ENCODE data around the gene ENDOD1.

ENDOD1 gene

DNA sequence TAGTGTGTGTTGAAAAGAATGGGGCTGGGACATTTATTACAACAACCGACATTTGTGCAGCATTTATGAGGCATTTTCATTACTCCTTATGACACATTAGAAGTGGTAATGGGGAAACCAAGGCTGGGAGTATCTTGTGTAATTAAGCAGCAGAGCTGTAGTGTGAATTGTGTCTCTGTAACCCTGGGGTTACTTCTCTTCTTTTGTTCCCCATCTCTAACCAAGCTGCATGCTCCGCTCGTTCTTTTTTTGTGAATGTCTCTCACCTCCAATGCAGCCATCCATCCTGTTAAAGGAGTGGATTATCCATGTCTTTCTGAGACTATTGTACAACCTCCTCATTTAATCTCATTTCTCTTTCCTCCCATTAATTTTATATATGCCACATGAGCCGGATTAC is 65.7 kb downstream of the ENDOD1 start:
- TF ChIP-seq, protein P1, sequence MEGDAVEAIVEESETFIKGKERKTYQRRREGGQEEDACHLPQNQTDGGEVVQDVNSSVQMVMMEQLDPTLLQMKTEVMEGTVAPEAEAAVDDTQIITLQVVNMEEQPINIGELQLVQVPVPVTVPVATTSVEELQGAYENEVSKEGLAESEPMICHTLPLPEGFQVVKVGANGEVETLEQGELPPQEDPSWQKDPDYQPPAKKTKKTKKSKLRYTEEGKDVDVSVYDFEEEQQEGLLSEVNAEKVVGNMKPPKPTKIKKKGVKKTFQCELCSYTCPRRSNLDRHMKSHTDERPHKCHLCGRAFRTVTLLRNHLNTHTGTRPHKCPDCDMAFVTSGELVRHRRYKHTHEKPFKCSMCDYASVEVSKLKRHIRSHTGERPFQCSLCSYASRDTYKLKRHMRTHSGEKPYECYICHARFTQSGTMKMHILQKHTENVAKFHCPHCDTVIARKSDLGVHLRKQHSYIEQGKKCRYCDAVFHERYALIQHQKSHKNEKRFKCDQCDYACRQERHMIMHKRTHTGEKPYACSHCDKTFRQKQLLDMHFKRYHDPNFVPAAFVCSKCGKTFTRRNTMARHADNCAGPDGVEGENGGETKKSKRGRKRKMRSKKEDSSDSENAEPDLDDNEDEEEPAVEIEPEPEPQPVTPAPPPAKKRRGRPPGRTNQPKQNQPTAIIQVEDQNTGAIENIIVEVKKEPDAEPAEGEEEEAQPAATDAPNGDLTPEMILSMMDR (IDR thresholded peaks at IDR 0.05; ENCODE audit: low read depth, low read length, missing control alignments): no peak
- no peak overlapping the region for H3K4me3 ChIP-seq (ENCODE audit: low read depth, low read length)
- in situ Hi-C loops (cut with HindIII; ENCODE audit: low sequenced_read_pairs): no loop called here
- no peak for DNase-seq (ENCODE audit: low read depth)

DNA sequence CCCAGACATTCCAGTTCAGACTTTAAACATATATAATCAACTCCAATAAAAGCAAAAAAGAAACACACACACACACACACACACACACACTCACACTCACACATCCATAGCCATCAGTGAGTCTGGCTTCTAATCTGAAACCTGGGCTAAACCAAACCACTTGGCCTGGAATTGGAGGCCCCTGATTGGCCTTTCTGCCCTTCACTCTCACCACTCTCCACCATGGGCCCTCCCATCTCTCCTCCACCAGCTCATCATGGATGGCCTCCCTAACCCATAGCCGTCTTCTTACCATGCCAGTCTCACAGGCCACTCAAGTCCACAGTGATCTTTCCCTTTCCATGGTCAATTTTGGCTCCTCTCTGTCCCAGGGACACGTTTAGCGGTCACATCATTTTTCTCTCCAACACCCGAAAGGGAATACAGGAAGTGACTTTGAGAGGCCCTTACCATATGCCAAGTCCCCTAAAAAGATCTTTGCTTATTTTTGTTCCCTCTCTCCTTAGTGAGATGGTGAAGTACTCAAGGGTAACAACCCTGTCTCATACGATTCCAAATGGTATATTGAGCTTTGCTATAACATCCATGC is 66.6 kb downstream of the ENDOD1 start:
- in situ Hi-C loops (cut with HindIII; ENCODE audit: low sequenced_read_pairs): no loop called here

DNA sequence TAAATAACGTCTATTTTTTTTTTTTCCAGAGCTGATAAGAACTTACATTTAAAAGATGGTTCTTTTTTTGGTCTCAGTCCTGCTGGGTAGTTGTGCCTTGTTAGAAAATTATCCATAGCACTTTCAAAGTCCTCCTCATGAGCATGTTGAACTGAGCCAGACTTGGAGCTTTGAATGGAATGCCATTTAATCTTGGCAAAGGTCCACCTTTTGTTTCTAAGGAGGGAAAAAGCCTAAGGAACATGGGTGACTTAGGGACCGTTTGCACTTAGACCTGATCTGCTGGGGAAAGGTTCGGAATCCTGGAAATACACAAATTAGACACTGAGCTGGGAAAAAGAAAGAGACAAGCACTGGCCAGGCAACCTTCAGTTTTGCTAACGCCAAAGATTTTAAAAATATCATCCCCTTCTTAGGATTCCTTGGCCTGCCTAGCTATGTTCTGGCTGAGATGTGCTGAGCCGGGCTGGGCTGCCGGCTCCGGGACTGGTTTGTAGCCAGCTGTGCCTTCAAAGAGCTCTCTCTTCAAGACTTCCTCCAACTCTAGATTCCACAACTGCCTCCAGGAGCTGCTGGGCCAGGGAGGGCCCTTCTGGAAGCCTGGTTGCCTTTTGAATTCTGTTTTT is 67.4 kb downstream of the ENDOD1 start:
- in situ Hi-C loops (cut with HindIII; ENCODE audit: low sequenced_read_pairs): no loop called here
- no peak for DNase-seq (ENCODE audit: low read depth)
- H3K4me3 ChIP-seq (ENCODE audit: low read depth, low read length): no peak overlapping the region

More for the DNA sequence above, 66.6 kb downstream of the ENDOD1 start:
- TF ChIP-seq, protein P1 (IDR thresholded peaks at IDR 0.05; ENCODE audit: low read depth, low read length, missing control alignments): no peak
- no peak for DNase-seq (ENCODE audit: low read depth)
- no peak overlapping the region for H3K4me3 ChIP-seq (ENCODE audit: low read depth, low read length)

DNA sequence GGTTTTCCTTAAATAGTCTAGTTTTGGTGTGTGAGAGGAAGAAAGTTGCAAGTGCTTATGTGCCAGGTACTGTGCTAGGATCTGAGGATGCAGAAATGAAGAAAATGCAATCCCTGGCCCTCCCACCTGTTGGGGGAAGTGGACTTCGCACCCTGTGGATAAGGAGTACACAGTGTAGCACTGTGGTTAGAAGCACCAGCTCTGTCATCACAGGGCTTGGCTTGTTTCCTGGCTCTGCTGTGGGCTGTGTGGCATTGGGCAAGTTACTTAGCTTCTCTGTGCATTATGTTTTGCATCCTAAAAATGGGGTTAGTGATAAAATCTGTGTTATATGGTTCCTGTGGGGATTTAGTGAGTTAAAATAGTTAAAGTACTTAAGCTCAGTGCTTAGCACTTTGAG is 68.2 kb downstream of the ENDOD1 start:
- TF ChIP-seq, protein P1 (IDR thresholded peaks at IDR 0.05; ENCODE audit: low read depth, low read length, missing control alignments): no peak
- in situ Hi-C loops (cut with HindIII; ENCODE audit: low sequenced_read_pairs): no loop called here
- H3K4me3 ChIP-seq (ENCODE audit: low read depth, low read length): no peak overlapping the region
- DNase-seq (ENCODE audit: low read depth): no peak

More for the DNA sequence above, 67.4 kb downstream of the ENDOD1 start:
- TF ChIP-seq, protein P1 (IDR thresholded peaks at IDR 0.05; ENCODE audit: low read depth, low read length, missing control alignments): no peak

DNA sequence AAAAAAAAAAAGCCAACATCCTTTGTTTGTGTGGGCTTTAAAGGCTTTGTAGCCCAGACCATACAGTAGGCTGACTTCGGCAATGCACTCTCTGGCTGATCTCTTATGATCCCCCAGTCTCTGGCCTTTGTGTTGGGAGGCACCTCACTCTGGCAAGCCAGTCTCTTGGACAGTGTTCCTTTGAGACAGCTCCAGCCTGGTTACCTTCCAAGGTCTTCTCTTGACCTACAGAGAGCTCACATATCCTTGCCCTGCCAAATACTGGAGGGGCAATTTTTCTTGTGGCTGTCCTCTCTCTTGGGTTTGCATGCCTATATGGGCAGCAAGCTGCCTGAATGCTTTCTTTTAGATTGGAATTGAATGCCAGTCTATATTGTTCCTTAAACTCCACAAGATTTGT is 71.6 kb downstream of the ENDOD1 start:
- in situ Hi-C loops (cut with HindIII; ENCODE audit: low sequenced_read_pairs): no loop called here

DNA sequence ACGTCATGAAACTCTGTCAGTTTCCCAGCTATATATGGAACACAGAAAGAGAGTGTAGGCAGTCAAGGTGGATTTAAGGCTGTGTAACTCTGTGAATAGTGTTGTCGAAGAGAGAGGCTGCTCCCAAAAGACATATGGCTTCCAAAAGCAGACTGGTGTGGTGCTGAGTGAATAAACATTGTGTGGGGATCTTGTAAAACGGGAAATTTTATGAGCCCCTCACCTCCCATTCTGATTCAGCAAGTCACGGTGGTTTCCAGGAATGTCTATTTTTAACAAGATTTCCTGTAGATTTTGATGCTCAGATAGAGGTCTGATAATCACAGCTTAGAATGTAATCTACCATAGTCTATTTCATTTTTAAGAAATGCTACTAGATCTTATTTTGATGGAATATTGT is 73.5 kb downstream of the ENDOD1 start:
- DNase-seq (ENCODE audit: low read depth): no peak
- H3K4me3 ChIP-seq (ENCODE audit: low read depth, low read length): no peak overlapping the region
- in situ Hi-C loops (cut with HindIII; ENCODE audit: low sequenced_read_pairs): no loop called here
- TF ChIP-seq, protein P1 (IDR thresholded peaks at IDR 0.05; ENCODE audit: low read depth, low read length, missing control alignments): no peak

More for the DNA sequence above, 71.6 kb downstream of the ENDOD1 start:
- TF ChIP-seq, protein P1 (IDR thresholded peaks at IDR 0.05; ENCODE audit: low read depth, low read length, missing control alignments): no peak
- DNase-seq (ENCODE audit: low read depth): no peak
- H3K4me3 ChIP-seq (ENCODE audit: low read depth, low read length): no peak overlapping the region

All from astrocyte of the cerebellum (primary cell).